Measurements from ENCODE around the gene CNTN1.
"Not testable (repeated sequence)": the region's sequence is repeated elsewhere in the genome, so short reads cannot be mapped to it uniquely, and the experiment has no call there.

The CNTN1 gene

DNA sequence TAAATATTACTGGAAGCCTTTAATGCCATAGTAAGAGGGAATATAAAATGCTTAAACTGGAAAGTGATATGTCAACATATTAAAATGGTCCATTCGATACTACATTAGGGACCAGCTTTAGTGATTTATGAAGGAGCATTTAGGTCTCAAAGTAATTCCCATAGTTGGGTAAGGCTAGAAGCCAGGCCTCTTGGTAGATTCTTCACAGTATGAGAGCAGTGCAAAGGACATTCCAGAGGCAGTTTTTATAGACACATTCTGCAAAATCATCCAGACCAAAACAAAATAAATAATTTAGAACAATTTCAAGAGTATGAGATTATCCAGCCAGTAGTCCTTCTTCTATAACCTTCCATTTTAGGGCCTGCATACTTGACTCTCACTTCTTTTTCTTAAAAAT is 353.3 kb downstream of the CNTN1 start:
- DNase-seq (ENCODE audit: low spot score) = no peak

DNA sequence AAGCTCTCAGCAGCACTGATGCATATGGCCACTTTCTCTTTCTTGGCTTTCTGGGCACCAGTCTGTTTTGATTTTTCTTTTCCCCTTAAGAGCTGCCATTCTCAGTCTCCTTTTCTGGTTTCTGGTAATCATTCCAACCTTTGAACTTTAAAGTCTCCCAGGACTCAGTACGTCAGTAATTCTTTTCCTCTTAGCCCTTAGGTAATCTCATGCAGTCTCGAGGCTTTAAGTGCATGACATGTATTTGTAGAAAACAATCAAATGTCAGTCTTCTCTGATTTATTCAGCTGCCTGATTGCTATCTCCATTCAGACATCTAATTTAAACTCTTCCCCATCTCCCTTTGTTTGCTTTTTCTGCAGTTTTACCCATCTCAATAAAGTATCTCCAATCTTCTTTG is 356.8 kb downstream of the CNTN1 start:
- DNase-seq (ENCODE audit: low spot score) = no peak

DNA sequence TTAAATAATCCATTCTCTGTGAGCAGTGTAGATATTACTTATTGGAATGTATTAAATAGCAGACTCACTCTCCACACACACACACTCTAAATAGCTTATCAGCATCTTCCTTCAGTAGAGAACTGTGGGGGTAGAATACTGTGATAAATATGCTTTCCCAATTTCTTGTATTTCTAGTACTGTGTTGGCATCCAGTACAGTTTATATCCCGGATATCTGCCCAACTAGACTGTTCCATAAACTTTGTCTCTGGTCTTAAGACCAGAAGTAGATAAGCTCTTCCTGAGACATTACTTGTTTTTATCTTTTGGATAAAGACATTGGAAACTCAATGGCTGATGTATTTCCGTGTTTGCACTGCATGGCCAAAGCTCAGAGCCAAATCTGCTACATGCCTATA is 359.7 kb downstream of the CNTN1 start:
- DNase-seq (ENCODE audit: low spot score) = no peak

DNA sequence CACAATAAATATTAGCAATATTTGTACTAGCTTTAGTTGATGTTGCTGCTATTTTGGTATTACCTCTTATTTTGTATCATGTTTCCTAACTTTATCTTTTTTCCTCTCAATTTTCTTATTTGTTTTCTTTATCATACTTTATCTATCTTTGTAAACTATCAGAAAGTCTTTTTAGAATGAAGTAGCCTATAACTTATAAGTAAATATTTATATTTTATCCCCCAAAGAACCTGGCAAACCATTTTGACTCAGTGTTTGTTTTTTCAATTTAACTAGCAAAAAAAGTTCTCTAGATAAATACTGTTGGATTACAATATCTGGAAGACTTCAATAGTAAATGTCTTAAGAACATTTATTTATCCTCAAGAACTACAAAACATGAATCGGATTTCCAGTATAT is 360.2 kb downstream of the CNTN1 start:
- no peak for DNase-seq (ENCODE audit: low spot score)

DNA sequence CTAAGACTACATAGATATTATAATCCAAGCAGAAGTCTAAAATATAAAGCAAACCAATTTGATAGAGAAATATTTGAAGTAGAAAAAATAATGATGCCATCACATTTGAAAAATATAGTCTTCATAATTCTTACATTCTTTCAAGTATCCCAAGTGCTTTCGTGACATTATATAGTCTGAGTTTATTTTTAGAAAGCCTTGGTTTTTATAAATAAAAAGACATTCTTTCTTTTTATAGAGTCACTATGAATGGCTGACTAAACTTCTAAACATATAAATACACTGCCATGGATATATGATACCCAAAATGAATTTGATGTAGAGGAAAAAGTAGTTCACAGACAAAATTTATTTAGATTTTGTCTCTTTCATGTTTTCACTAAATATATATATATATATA is 360.8 kb downstream of the CNTN1 start:
- no peak for DNase-seq (ENCODE audit: low spot score)

DNA sequence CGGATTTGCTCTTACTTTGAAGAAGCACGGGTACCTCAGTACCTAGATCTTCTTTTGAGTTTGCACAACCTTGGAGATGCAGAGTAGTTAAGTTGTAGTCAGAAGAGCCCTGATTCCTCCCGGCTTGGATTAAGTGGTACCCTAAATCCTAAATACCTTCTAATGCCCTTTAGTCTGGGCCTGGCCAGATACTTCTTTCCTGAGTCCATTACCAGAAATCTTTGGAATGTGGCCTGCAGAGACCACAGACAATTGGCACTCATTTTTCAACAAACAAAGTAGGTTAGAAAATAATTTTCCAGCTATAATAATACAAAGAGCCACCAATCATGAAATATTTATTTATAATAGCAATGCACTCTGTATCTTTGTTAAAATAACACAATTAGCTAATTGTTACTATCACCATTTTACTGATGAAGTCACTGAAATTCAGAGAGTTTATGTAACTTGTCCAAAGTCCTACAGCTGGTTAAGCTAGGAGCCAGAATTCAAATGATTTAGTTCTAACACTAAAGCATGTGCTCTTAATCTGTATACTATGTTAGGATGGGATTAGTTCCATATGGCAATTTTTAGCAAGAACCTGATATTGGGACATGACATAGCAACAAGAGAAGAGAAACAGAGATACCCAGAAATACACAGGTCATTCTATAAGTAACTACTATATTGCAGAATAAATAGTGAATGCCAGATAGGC is 363.8 kb downstream of the CNTN1 start:
- DNase-seq (ENCODE audit: low spot score) = no peak

DNA sequence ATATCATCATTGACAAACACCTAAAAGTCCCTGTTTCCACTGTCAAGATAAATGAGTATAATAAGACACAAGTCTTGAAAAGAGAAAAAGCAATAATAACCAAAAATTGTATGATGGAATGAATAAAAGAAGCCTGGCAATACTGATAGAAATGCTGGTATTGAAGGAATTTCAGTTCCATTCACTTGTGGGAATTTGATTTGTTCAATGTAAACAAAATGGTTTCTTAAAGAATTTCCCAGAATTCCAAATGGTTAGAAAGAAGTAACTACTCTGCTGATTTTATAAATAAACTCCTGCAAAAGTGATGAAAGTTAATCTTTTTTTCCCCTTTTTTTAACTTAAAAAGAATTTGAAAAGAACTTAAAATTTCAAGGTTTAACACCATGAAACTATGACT is 366.0 kb downstream of the CNTN1 start:
- no peak for DNase-seq (ENCODE audit: low spot score)

DNA sequence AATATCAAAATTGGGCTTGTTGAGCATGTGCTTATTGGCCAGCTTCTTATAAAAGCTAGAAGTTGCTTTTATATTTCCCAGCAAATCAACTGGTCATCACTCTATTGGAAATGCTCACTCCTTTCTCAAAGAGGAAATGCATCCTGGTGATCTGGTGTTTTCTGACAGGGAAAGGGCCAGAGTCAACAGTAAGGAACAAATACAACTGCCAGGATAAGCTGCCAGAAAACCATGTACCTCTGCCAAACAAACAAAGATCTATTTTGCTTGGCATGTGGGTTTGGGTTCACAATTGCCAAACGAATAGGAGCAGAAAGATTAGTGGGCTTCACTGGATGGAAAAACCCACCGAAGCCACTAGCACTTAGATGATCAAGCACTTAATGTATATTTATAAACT is 369.0 kb downstream of the CNTN1 start:
- no peak for DNase-seq (ENCODE audit: low spot score)

DNA sequence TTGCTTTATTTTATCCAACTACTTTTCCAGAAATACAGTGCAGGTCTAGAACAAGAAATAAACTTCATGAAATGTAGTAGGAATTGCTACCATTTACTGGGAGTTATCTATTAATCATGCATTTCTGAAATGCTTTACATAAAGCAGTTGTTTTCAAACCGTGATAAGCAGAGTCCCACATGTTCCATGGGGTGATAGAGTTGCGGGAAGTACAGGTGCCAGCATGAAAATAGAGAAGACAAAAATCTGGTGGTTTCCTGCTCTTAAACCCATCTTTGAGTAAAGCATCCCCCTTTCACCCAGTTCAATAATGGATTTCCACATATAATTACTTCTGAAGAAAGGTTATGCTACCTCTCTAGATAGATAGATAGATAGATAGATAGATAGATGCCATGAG is 372.2 kb downstream of the CNTN1 start:
- no peak for DNase-seq (ENCODE audit: low spot score)

DNA sequence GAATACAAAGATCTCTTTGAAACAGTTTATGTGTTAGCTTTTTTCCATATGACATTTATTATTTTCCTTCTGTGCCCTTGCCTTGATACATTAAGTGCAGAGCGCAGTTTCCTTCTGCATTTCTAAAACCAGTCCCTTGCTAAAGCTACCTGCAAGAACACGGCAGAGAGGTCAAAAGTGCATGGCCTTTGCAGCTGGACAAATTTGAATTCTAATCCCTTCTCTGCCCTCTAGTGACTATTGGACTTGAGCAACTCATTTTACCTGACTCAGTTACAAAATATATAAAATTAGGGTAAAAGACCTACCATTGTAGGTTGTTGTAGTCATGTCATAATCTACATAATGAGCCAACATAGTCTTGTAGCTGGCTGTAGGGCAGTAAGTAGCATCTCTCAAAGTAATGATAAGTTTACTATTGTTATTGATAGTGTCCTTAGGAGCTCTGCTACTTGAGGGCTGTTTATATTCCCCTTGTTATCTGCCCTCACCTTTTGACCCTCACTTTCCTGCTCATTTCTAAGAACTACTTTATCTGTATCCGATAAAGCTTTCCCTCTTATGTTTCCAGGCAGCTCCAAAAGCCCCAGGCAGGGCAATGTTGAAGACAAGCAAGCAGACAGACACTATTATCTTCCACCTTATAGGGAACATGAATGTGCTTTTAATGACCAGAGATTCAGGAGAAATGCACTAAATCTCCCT is 375.9 kb downstream of the CNTN1 start:
- no peak for DNase-seq (ENCODE audit: low spot score)

DNA sequence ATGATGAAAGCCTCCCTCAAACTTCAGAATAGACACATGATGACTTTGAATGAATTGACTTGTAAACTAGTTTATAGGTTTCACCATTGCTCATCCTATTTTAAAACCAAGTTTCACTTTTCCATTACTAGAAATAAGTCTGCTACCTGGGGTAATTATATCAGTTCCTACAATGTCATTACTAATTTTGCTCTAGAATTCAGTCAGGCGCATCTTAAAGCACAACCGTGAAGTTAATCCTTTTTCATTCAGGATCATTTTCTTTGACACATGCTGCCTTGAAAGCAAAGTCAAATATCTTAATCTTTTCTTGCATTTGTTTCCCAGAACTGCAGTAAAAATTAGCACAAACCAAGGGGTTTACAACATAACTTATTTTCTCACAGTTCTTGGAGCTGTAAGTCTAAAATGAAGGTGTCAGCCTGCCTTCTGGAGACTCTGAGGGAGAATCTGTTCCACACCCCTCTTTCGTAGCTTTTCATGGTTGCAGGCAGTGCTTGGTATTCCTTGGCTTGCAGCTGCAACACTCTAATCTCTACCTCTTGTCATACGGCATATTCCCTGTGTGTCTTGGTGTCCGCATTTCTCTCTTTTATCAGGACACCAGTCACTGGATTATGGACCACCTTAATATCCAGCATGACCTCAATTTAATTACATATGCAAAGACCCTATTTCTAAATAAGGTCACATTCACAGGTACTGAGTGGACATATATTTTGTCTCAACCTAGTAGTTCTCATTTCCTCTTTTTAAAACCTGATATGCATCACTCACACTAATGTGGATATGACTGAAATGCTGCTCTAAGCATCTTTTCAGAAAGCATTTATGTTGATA is 381.6 kb downstream of the CNTN1 start:
- DNase-seq (ENCODE audit: low spot score) = no peak

DNA sequence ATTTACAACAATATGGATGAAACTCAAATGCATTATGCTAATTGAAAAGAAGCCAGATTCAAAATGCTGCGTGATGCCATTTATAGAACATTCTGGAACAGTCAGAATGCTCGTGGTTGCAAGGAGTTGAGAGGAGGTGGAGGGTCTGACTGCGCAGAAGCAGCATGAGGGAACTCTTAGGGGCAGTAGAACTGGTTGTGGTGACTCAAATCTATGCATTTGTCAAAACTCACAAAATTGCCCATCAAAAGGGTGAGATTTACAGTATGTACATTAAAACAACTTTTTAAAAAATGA is 382.2 kb downstream of the CNTN1 start:
- no peak for DNase-seq (ENCODE audit: low spot score)

DNA sequence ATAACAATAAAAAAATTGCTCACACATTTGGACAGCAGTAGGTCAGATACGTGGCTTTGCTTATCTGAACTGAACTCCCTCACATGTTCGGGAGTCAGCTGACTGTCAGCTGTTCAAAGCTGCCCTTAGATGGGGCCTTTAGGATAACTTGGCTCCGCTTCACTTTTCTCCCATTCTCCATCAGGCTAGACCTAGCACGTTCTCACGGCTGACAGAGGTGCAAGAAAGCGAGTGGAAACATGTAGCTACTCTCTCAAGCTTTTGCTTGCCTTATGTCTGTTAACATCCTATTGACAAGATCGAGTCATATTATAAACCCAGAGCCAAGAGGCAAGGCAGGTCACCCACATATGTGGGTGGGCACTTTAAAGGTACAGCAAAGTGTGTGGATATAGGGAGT is 383.9 kb downstream of the CNTN1 start:
- no peak for DNase-seq (ENCODE audit: low spot score)

DNA sequence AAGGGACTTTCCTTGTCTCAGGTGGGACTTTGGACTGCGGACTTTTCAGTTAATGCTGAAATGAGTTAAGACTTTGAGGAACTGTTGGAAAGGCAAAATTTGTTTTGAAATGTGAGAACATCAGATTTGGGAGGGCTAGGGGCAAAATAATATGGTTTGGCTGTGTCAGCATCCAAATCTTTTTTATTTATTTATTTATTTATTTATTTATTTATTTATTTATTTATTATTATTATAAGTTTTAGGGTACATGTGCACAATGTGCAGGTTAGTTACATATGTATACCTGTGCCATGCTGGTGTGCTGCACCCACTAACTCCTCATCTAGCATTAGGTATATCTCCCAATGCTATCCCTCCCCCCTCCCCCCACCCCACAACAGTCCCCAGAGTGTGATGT is 389.0 kb downstream of the CNTN1 start:
- DNase-seq (ENCODE audit: low spot score) = not testable (repeated sequence)

DNA sequence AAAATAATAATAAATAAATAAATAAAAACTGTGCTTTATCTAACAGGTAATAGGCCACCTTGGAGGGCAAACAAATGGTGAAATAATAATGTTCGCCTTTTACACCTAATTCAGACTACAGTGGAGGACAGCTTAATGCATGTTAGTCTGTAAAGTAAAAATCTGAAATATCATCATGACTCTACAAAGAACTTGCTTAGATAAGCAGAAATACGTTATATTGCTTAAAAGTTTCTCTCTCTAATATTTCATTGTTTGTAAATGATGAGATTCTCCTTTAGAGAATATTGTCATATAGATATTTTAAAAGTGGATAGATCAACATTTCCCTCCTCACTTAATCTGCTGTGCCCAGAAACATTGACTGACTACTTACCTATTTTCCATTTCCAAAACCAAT is 397.2 kb downstream of the CNTN1 start:
- DNase-seq (ENCODE audit: low spot score) = no peak

DNA sequence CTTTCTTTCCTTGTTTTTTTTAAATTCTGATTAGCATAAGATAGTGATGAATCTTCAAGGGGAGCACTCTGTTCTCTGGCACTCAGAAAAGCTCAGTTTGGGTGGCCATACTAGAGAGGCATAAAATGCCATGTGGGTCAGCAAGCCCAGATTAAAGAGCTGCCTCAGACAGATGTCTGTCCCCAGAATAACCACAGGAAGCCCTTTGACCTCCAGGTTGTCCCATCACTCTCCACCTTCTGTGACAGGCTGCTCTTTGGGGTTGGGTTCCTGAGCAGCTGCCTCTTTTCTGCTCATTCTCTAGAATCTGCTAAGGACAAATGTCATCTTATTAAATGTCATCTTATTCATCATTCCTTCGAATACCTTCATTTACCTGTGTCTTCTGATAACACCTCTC is 399.9 kb downstream of the CNTN1 start:
- no peak for DNase-seq (ENCODE audit: low spot score)

DNA sequence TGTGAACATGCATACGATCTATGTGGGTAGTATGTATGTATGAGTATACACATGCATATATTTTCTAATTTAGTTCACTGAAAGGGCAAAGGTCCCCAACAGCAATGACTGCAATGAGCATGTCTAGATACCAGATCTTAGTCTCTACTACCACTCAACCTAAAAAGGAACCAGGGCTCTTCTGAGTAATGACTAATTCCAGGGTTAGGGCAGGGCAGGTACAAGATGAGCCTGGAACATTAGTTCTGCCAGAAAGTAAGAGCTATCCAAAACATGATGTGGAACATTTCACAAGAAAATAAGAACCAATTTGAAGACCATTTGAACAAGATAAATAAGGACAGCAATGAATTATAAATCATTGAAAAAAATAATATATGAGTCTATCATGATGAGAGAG is 404.6 kb downstream of the CNTN1 start:
- DNase-seq (ENCODE audit: low spot score) = no peak

DNA sequence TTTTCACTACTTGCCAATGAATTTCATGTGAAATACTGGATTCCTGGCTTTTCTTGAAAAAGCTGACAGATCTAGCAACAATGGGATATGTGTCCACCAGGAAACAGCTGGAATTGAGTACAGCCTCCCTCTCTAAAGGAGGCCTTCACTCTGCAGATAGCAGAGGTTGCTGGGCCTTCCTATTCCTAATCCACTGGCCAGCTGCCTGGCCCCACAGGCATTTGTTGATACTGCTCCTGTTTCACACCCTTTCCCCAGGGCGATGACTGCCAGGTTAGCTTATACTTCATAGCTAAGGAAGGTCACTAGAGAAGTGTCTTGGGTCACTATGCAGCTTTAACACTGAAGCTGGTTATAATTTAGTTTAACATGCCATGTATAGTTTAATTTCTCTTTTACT is 408.3 kb downstream of the CNTN1 start:
- no peak for DNase-seq (ENCODE audit: low spot score)

DNA sequence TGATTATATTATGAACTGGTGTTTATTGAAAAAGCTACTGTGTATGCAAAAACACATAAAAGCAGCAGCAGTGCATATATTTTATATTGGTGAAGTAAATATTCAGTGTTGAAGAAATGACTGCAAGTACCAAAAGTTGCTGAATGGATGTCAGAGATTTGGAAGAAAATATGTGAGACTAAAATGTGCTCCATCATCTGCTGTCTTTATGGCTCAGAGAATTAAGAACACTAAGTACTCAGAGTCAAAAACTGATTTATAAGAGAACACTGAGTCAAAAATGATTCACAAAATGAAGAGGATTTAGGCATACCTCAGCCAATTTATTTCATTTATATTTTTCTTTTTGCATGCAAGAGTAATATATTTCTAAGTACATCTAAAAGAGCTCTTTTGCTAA is 409.6 kb downstream of the CNTN1 start:
- no peak for DNase-seq (ENCODE audit: low spot score)

DNA sequence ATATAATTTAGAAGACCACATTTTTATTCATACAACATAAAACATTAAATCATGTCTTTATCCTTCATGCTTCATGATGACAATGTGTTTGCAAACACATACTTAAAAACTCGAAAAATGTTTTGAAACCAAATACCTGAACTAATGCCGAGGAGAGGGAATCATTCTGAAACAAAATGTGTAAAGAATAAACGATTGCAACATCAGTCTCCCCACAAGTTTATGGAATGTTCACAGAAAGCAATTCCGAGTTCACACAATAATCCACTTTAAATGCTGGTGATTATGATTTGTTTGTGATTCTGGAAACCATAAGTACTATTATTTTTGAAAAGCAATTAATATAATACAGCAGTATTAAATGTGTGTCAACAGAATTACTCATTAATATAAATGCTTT is 411.4 kb downstream of the CNTN1 start:
- no peak for DNase-seq (ENCODE audit: low spot score)

DNA sequence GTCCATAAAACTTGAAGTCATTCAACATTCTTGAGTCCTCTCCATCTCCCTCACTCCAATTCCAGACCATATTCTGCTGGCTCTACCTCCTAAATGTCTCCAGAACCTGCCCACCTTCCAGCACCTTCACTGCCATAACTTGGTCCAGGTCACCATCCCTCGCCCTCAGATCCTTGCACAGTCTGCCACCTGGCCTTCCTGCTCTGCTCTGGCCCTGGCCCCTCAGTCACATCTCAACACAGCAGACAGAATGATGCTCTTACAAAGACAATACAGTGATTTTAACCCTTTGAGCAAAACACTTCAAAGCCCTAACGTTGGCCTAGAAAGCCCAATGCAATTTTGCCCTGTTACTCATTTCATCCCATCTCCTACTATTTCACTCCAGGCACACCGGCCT is 414.1 kb downstream of the CNTN1 start:
- no peak for DNase-seq (ENCODE audit: low spot score)

DNA sequence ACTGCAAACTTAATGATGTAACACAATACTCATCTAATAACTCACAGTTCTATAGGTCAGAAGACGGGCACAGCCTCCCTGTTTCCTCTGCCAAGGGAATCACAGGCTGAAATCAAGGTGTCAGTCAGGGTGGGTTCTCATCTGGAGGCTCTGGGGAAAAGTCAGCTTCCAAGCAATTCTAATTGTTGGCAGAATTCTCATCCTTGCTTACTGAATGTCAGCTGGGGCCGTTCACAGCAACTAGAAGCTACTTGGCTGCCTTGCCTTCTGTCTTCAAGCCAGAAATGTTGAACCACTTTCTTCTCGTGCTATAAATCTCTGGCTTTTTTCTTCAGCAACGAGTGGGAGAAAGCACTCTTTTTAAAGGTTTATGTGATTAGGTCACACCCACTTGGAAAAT is 415.8 kb downstream of the CNTN1 start:
- DNase-seq (ENCODE audit: low spot score) = no peak

DNA sequence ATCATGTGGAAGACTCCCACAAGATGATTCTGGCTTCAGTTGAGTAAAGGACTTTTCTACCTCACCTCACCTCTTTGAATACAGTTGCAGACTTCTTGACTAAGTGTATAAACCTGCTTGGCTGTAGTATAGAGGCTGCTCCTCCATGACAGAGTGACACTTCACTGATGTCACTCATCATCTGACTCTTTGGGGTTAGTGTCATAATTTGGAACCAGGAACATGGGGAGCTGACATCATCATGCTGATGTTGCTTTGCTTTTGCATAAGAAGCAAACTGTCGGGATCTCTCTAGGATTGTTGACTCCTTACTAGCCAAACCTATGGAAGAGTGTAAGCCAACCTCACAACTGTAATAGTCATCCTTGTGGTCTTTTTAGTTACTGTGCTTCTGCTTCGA is 420.7 kb downstream of the CNTN1 start:
- no peak for DNase-seq (ENCODE audit: low spot score)
